Measurements from ENCODE around the gene GPATCH11. TPM values are rescaled to one million over a fixed set of nuclear protein-coding genes. Genes with fewer than 3 reads are reported as not detected.

Gene GPATCH11
- total and polyA plus RNA-seq, 2 of the 4 experiments (the other 2 are of a cell fraction): 3.9 to 4.7 TPM

- Histone ChIP-seq H4K5ac (ENCODE audit: low read depth, low read length) (no peak overlapping the region), H2AK9ac (replicated peaks; ENCODE audit: low read depth, low read length, poor library complexity) (no peak overlapping the region), H3K9me1 (ENCODE audit: insufficient read depth, low read length) (no peaks in the 10 kb centered on the region), H2BK5ac (ENCODE audit: low read depth, low read length, poor library complexity, severe bottlenecking) (no peak overlapping the region), H3K27me3 (ENCODE audit: control insufficient read depth, insufficient read depth, low read length) (no peaks in the 10 kb centered on the region), H4K8ac (ENCODE audit: low read depth in 2 of 2, low read length in 2 of 2) (no peak overlapping the region), H3K4me1 (ENCODE audit: control insufficient read depth, insufficient read depth, low read length) (no peaks in the 10 kb centered on the region), H2AK5ac (ENCODE audit: low read depth, low read length) (no peak overlapping the region), H4K20me1 (ENCODE audit: insufficient read depth, low read length) (no peaks in the 10 kb centered on the region), H3K56ac (ENCODE audit: extremely low read depth, insufficient read depth, low read length) (no peak overlapping the region), H3K18ac (ENCODE audit: low read depth, low read length) (no peak overlapping the region), H3K14ac (replicated peaks; ENCODE audit: low read depth, low read length) (no peak overlapping the region), H2BK20ac (ENCODE audit: low read depth, low read length) (no peak overlapping the region), H2BK15ac (ENCODE audit: low read depth, low read length) (no peak overlapping the region), H4K91ac (ENCODE audit: insufficient read depth, low read depth, low read length) (no peak overlapping the region), H3K9me3 (ENCODE audit: control insufficient read depth, insufficient read depth, low read length) (no peaks in the 10 kb centered on the region), H3K4ac (ENCODE audit: low read depth, low read length) (no peak overlapping the region), H3K9ac (ENCODE audit: low read depth, low read length) (no peak overlapping the region), H3K23ac (ENCODE audit: low read depth, low read length) (no peak overlapping the region), H3K4me2 (ENCODE audit: low read depth, low read length) (no peak overlapping the region), H3K79me1 (ENCODE audit: low read depth in 1 of 2, low read length in 2 of 2) (peaks cover 0 to 3% of the 10 kb centered on the region in 2 experiments; a peak in 1 of 4 replicates), H2AFZ (replicated peaks; ENCODE audit: low read length, poor library complexity) (no peak overlapping the region), H3K27ac (ENCODE audit: insufficient read depth, low read length) (no peak overlapping the region), H2BK120ac (ENCODE audit: low read depth, low read length) (no peak overlapping the region), H3K4me3 (ENCODE audit: insufficient read depth, low read depth, low read length) (no peak overlapping the region), H3K36me3 (ENCODE audit: control insufficient read depth, insufficient read depth, low read length) (peaks cover 16% of the 10 kb centered on the region)
- in situ Hi-C loops (cut with MboI; ENCODE audit: low sequenced_read_pairs): no loop called here
- TSS peak; percentile 66 for BruUV-seq (replicated peaks)
- CTCF ChIA-PET: no interaction called here
- no peak for DNase-seq
- TF ChIP-seq NFE2L2 (IDR thresholded peaks at IDR 0.05; ENCODE audit: low read depth, low read length): no peak
- TF ChIP-seq, protein P1, sequence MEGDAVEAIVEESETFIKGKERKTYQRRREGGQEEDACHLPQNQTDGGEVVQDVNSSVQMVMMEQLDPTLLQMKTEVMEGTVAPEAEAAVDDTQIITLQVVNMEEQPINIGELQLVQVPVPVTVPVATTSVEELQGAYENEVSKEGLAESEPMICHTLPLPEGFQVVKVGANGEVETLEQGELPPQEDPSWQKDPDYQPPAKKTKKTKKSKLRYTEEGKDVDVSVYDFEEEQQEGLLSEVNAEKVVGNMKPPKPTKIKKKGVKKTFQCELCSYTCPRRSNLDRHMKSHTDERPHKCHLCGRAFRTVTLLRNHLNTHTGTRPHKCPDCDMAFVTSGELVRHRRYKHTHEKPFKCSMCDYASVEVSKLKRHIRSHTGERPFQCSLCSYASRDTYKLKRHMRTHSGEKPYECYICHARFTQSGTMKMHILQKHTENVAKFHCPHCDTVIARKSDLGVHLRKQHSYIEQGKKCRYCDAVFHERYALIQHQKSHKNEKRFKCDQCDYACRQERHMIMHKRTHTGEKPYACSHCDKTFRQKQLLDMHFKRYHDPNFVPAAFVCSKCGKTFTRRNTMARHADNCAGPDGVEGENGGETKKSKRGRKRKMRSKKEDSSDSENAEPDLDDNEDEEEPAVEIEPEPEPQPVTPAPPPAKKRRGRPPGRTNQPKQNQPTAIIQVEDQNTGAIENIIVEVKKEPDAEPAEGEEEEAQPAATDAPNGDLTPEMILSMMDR (conservative IDR thresholded peaks at IDR 0.05; ENCODE audit: low read depth, low read length): no peak
- intact Hi-C loops (cut with micrococcal nuclease): no loop called here
- no peak for ATAC-seq (ENCODE audit: low read depth)
- WGBS, 2 experiments (ENCODE audit: extremely low coverage in 2 of 2, insufficient read length in 1 of 2): no CpG with 5 or more reads among the region's 1 CpG
- POLR2A ChIA-PET (ENCODE audit: unreplicated experiment): no interaction called here
- dilution Hi-C loops (cut with HindIII; ENCODE audit: low sequenced_read_pairs, unreplicated experiment): no loop called here
Observed at GRCh38 chr2:37096568-37096967, 12.2 kb downstream of the GPATCH11 start.

Data from IMR-90 (cell line).